HepG2 (cell line): Measurements from ENCODE around the gene UCP1. TPM values are rescaled to one million over a fixed set of nuclear protein-coding genes. Genes with fewer than 3 reads are reported as not detected.

Experiments
- EHMT2 ChIP-seq: fragments of 200-600 bp; sonication (generic); IDR thresholded peaks from 2 replicates; pipeline ENCODE4 v1.7.0; 2017; ENCODE audit warnings: antibody characterized with exemption, low read depth, low read length, borderline replicate concordance
- KDM1A ChIP-seq: IDR thresholded peaks from 2 replicates; pipeline ENCODE4 v1.6.1; 2016; ENCODE audit warnings: missing compliant biosample characterization
- KLF11 ChIP-seq: IDR thresholded peaks from 2 replicates; pipeline ENCODE4 v1.6.1; 2016; ENCODE audit warnings: missing compliant biosample characterization
- POGZ ChIP-seq: sonication (generic); formaldehyde crosslinking; IDR thresholded peaks from 2 replicates; pipeline ENCODE4 v1.4.0; 2020; ENCODE audit warnings: mild to moderate bottlenecking, missing genetic modification reagents
- SMAD3 ChIP-seq: sonication (generic); formaldehyde crosslinking; IDR thresholded peaks from 2 replicates; pipeline ENCODE4 v1.4.0; 2020; ENCODE audit warnings: missing genetic modification reagents
- SOX13 ChIP-seq, 3 experiments: fragments of 450-650 bp in 1 of 3; sonication (generic) in 1 of 3; formaldehyde crosslinking in 1 of 3; IDR thresholded peaks in 2 of 3; conservative IDR thresholded peaks in 1 of 3; 2 replicates each; pipeline versions ENCODE4 v1.5.0 to v1.6.1; 2016 to 2020; ENCODE audit warnings: antibody characterized with exemption in 1 of 3, mild to moderate bottlenecking in 1 of 3, missing compliant biosample characterization in 1 of 3, missing genetic modification reagents in 1 of 3, moderate library complexity in 1 of 3
- TARDBP ChIP-seq: sonication (generic); formaldehyde crosslinking; IDR thresholded peaks from 2 replicates; pipeline ENCODE4 v1.8.0; 2022; ENCODE audit warnings: mild to moderate bottlenecking, missing genetic modification reagents
- ZFP90 ChIP-seq: sonication (generic); formaldehyde crosslinking; IDR thresholded peaks from 2 replicates; pipeline ENCODE4 v1.8.0; 2022; ENCODE audit warnings: missing genetic modification reagents, mild to moderate bottlenecking, inconsistent platforms, borderline replicate concordance
- ZNF205 ChIP-seq: IDR thresholded peaks from 2 replicates; pipeline ENCODE4 v1.6.1; 2018; ENCODE audit warnings: missing biosample characterization, missing genetic modification reagents
- polyA plus RNA-seq, 8 experiments: library from polyadenylated mRNA; depleted of rRNA in 3 of 8; stranded (reverse) in 7 of 8; unstranded in 1 of 8; fragments of >200 nt; fragmentation: Illumina TruSeq in 4 of 8; extraction: Trizol in 4 of 8; gene quantifications; 2 replicates each; pipeline versions ENCODE4 v1.2.1 to v1.2.3, GENCODE V29; 2011 to 2016; ENCODE audit warnings: low read depth in 4 of 8, missing spikeins in 1 of 8, mixed read lengths in 1 of 8; ENCODE audit not compliant: insufficient read depth in 1 of 8
- total RNA-seq, 5 experiments: library from RNA; depleted of rRNA; stranded (reverse); fragments of >200 nt; fragmentation: Illumina TruSeq; extraction: Trizol; gene quantifications; 2 replicates each; pipeline ENCODE4 v1.2.3, GENCODE V29; 2016; ENCODE audit warnings: low read depth in 1 of 5
- TF ChIP-seq, protein P1 (sequence below): sonication (generic); formaldehyde crosslinking; IDR thresholded peaks from 2 replicates; pipeline ENCODE4 v1.9.0; 2021; ENCODE audit warnings: missing genetic modification reagents, mild to moderate bottlenecking, borderline replicate concordance
- TF ChIP-seq, protein P2 (sequence below): sonication (generic); formaldehyde crosslinking; IDR thresholded peaks from 2 replicates; pipeline ENCODE4 v1.8.0; 2022; ENCODE audit warnings: missing genetic modification reagents, mild to moderate bottlenecking, moderate library complexity, borderline replicate concordance
- TF ChIP-seq, protein P3 (sequence below): sonication (generic); formaldehyde crosslinking; IDR thresholded peaks from 2 replicates; pipeline ENCODE4 v1.4.0; 2020; ENCODE audit warnings: mild to moderate bottlenecking, missing genetic modification reagents
- TF ChIP-seq, protein P4 (sequence below): sonication (generic); formaldehyde crosslinking; IDR thresholded peaks from 2 replicates; pipeline ENCODE4 v1.9.0; 2021; ENCODE audit warnings: missing genetic modification reagents, borderline replicate concordance
- TF ChIP-seq, protein P5 (sequence below): sonication (generic); formaldehyde crosslinking; IDR thresholded peaks from 2 replicates; pipeline ENCODE4 v1.4.0; 2020; ENCODE audit warnings: missing genetic modification reagents, mild to moderate bottlenecking, borderline replicate concordance
- TF ChIP-seq, protein P6 (sequence below): sonication (generic); formaldehyde crosslinking; IDR thresholded peaks from 2 replicates; pipeline ENCODE4 v1.9.0; 2021; ENCODE audit warnings: missing genetic modification reagents, borderline replicate concordance
- TF ChIP-seq, protein P7 (sequence below): IDR thresholded peaks from 2 replicates; pipeline ENCODE4 v1.6.1; 2018; ENCODE audit warnings: missing genetic modification reagents

The UCP1 gene
- total and polyA plus RNA-seq, 2 of the 13 experiments (the other 11 are each of a cell fraction or from before 2014, with no cell fraction given): 0.11 TPM

DNA sequence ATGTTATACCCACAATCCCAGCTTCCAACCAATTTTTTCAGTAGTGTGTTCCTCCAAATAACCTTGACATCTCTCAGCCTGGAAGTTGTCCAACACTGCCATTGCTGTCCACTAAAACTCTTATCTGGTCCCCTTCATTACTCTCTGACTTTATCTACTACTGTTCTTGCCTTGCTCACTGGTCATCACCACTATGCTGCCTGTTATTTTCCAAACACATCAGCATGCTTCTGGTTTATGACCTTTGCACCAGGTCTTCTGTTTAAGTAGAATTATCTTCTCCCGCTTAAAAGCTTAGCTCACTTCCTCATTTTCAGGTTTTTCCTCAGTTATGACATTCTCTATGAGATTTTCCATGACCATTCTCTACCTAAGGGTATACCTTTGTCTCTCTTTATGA, 39.3 kb downstream of the UCP1 start (continued):
- TF ChIP-seq EHMT2: no peak
- TF ChIP-seq, protein P1, sequence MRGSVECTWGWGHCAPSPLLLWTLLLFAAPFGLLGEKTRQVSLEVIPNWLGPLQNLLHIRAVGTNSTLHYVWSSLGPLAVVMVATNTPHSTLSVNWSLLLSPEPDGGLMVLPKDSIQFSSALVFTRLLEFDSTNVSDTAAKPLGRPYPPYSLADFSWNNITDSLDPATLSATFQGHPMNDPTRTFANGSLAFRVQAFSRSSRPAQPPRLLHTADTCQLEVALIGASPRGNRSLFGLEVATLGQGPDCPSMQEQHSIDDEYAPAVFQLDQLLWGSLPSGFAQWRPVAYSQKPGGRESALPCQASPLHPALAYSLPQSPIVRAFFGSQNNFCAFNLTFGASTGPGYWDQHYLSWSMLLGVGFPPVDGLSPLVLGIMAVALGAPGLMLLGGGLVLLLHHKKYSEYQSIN (CRISPR knock-in tag): no peak
- TF ChIP-seq, protein P2, sequence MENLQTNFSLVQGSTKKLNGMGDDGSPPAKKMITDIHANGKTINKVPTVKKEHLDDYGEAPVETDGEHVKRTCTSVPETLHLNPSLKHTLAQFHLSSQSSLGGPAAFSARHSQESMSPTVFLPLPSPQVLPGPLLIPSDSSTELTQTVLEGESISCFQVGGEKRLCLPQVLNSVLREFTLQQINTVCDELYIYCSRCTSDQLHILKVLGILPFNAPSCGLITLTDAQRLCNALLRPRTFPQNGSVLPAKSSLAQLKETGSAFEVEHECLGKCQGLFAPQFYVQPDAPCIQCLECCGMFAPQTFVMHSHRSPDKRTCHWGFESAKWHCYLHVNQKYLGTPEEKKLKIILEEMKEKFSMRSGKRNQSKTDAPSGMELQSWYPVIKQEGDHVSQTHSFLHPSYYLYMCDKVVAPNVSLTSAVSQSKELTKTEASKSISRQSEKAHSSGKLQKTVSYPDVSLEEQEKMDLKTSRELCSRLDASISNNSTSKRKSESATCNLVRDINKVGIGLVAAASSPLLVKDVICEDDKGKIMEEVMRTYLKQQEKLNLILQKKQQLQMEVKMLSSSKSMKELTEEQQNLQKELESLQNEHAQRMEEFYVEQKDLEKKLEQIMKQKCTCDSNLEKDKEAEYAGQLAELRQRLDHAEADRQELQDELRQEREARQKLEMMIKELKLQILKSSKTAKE (CRISPR knock-in tag): no peak
- TF ChIP-seq, protein P3, sequence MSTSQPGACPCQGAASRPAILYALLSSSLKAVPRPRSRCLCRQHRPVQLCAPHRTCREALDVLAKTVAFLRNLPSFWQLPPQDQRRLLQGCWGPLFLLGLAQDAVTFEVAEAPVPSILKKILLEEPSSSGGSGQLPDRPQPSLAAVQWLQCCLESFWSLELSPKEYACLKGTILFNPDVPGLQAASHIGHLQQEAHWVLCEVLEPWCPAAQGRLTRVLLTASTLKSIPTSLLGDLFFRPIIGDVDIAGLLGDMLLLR (CRISPR knock-in tag): no peak
- no peak; the same call in 1 of the 2 replicates for TF ChIP-seq ZNF205
- TF ChIP-seq, protein P4, sequence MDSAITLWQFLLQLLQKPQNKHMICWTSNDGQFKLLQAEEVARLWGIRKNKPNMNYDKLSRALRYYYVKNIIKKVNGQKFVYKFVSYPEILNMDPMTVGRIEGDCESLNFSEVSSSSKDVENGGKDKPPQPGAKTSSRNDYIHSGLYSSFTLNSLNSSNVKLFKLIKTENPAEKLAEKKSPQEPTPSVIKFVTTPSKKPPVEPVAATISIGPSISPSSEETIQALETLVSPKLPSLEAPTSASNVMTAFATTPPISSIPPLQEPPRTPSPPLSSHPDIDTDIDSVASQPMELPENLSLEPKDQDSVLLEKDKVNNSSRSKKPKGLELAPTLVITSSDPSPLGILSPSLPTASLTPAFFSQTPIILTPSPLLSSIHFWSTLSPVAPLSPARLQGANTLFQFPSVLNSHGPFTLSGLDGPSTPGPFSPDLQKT: no peak
- TF ChIP-seq, protein P5, sequence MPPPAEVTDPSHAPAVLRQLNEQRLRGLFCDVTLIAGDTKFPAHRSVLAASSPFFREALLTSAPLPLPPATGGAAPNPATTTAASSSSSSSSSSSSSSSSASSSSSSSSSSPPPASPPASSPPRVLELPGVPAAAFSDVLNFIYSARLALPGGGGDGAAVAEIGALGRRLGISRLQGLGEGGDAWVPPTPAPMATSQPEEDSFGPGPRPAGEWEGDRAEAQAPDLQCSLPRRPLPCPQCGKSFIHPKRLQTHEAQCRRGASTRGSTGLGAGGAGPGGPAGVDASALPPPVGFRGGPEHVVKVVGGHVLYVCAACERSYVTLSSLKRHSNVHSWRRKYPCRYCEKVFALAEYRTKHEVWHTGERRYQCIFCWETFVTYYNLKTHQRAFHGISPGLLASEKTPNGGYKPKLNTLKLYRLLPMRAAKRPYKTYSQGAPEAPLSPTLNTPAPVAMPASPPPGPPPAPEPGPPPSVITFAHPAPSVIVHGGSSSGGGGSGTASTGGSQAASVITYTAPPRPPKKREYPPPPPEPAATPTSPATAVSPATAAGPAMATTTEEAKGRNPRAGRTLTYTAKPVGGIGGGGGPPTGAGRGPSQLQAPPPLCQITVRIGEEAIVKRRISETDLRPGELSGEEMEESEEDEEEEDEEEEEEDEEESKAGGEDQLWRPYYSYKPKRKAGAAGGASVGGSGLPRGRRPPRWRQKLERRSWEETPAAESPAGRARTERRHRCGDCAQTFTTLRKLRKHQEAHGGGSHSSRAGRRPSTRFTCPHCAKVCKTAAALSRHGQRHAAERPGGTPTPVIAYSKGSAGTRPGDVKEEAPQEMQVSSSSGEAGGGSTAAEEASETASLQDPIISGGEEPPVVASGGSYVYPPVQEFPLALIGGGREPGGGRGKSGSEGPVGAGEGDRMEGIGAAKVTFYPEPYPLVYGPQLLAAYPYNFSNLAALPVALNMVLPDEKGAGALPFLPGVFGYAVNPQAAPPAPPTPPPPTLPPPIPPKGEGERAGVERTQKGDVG (CRISPR knock-in tag): no peak
- no peak for TF ChIP-seq ZFP90 (CRISPR knock-in tag)
- TF ChIP-seq, protein P6, sequence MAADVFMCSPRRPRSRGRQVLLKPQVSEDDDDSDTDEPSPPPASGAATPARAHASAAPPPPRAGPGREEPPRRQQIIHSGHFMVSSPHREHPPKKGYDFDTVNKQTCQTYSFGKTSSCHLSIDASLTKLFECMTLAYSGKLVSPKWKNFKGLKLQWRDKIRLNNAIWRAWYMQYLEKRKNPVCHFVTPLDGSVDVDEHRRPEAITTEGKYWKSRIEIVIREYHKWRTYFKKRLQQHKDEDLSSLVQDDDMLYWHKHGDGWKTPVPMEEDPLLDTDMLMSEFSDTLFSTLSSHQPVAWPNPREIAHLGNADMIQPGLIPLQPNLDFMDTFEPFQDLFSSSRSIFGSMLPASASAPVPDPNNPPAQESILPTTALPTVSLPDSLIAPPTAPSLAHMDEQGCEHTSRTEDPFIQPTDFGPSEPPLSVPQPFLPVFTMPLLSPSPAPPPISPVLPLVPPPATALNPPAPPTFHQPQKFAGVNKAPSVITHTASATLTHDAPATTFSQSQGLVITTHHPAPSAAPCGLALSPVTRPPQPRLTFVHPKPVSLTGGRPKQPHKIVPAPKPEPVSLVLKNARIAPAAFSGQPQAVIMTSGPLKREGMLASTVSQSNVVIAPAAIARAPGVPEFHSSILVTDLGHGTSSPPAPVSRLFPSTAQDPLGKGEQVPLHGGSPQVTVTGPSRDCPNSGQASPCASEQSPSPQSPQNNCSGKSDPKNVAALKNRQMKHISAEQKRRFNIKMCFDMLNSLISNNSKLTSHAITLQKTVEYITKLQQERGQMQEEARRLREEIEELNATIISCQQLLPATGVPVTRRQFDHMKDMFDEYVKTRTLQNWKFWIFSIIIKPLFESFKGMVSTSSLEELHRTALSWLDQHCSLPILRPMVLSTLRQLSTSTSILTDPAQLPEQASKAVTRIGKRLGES: no peak
- TF ChIP-seq KDM1A (CRISPR knock-in tag): no peak
- no peak for TF ChIP-seq SOX13 (IDR thresholded peaks at IDR 0.05)
- TF ChIP-seq SOX13 (CRISPR knock-in tag; conservative IDR thresholded peaks at IDR 0.05 in 1 of 2, IDR thresholded peaks at IDR 0.05 in 1 of 2): 0 out of 4 replicates have a peak, but pooled peaks of 1 of the 2 experiments have one; percentile 39
- TF ChIP-seq SMAD3 (CRISPR knock-in tag): no peak
- TF ChIP-seq POGZ (CRISPR knock-in tag): peak; percentile 44
- 0 out of 2 replicates have a peak, but pooled peaks have one; percentile 35 for TF ChIP-seq TARDBP
- TF ChIP-seq, protein P7, sequence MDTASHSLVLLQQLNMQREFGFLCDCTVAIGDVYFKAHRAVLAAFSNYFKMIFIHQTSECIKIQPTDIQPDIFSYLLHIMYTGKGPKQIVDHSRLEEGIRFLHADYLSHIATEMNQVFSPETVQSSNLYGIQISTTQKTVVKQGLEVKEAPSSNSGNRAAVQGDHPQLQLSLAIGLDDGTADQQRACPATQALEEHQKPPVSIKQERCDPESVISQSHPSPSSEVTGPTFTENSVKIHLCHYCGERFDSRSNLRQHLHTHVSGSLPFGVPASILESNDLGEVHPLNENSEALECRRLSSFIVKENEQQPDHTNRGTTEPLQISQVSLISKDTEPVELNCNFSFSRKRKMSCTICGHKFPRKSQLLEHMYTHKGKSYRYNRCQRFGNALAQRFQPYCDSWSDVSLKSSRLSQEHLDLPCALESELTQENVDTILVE: no peak
- TF ChIP-seq KLF11 (CRISPR knock-in tag): 0 out of 2 replicates have a peak, but pooled peaks have one; percentile 55
